ENCODE data around the gene TBX2.

DNA sequence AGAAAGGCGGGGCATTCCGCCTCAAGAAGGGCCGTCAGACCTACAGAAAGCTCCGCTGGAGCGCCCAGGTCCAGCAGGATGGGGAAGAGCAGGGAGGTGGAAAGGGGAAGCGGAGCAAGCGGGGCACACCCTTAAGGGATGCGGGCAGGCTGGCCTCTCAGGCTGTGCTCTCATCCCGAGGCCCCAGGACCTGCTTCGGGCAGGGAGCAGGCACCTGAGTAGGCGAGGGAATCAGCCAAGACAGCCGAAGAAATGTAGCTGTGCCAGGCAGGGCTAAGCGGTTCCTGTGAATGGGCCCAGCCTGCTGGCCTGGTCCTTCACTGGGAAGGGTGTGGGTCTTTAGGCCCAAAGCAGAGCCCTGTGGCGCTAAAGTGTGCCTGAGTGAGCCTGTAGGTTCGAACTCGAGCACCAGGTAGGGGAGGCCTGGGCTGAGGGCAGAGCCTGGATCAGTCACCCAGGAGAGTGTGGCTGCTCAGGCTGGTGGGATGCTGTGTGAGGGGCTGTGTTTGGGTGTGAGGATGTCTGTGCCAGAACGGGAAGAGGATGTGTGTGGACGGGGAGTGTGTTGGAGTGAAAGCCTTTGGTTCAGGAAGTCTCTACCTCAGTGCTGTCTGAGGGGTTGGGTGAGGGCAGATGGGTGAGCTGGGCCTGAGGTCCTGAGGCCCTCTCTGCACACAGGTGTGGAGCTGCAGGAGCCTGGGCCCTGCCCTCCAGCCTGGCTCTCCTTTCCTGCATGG lies 55.8 kb downstream of the TBX2 start:
- TF ChIP-seq, protein P1, sequence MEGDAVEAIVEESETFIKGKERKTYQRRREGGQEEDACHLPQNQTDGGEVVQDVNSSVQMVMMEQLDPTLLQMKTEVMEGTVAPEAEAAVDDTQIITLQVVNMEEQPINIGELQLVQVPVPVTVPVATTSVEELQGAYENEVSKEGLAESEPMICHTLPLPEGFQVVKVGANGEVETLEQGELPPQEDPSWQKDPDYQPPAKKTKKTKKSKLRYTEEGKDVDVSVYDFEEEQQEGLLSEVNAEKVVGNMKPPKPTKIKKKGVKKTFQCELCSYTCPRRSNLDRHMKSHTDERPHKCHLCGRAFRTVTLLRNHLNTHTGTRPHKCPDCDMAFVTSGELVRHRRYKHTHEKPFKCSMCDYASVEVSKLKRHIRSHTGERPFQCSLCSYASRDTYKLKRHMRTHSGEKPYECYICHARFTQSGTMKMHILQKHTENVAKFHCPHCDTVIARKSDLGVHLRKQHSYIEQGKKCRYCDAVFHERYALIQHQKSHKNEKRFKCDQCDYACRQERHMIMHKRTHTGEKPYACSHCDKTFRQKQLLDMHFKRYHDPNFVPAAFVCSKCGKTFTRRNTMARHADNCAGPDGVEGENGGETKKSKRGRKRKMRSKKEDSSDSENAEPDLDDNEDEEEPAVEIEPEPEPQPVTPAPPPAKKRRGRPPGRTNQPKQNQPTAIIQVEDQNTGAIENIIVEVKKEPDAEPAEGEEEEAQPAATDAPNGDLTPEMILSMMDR (IDR thresholded peaks at IDR 0.05): no peak
- no peak for TF ChIP-seq EZH2phosphoT487 (IDR thresholded peaks at IDR 0.05)
